ENCODE data around the gene ZDHHC5. TPM values are rescaled to one million over a fixed set of nuclear protein-coding genes. Genes with fewer than 3 reads are reported as not detected.

The ZDHHC5 gene
- total RNA-seq, 4 donors from 2014 or later = 34.0 to 49.2 (median 46.2) TPM

- Histone ChIP-seq H3K27ac (peak overlapping the region; percentile 21 to 65 (median 42)), H3K9me3 (no peaks in the 10 kb centered on the region), H3K36me3 (no peaks in the 10 kb centered on the region), H3K4me1 (peaks cover 0 to 20% of the 10 kb centered on the region in 2 donors), H3K4me3 (peak overlapping the region; percentile 55 to 76 (median 63)), H3K27me3 (peaks cover 14 to 19% (median 18%) of the 10 kb centered on the region in 3 donors)
- TF ChIP-seq POLR2A (IDR thresholded peaks at IDR 0.05) = no peak
- TF ChIP-seq, protein P1, sequence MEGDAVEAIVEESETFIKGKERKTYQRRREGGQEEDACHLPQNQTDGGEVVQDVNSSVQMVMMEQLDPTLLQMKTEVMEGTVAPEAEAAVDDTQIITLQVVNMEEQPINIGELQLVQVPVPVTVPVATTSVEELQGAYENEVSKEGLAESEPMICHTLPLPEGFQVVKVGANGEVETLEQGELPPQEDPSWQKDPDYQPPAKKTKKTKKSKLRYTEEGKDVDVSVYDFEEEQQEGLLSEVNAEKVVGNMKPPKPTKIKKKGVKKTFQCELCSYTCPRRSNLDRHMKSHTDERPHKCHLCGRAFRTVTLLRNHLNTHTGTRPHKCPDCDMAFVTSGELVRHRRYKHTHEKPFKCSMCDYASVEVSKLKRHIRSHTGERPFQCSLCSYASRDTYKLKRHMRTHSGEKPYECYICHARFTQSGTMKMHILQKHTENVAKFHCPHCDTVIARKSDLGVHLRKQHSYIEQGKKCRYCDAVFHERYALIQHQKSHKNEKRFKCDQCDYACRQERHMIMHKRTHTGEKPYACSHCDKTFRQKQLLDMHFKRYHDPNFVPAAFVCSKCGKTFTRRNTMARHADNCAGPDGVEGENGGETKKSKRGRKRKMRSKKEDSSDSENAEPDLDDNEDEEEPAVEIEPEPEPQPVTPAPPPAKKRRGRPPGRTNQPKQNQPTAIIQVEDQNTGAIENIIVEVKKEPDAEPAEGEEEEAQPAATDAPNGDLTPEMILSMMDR (IDR thresholded peaks at IDR 0.05 in 4 of 5, conservative IDR thresholded peaks at IDR 0.05 in 1 of 5) = no peak
- intact Hi-C loops (cut with DNase I; ENCODE audit: low total_unique reads) = loop anchor here (1.0 kb wide), 1 partner anchor 69 kb away; no protein-coding TSS in a partner anchor
- no peak for DNase-seq
- in situ Hi-C loops (cut with MboI; ENCODE audit: low sequenced_read_pairs in 4 of 4) = loop anchor here in 1 of 4 donors (25.0 kb wide), 2 partner anchors 176 to 301 kb away; partner anchors contain the start of genes P2RX3, RTN4RL2 and SSRP1
- peak; percentile 47 to 57 for ATAC-seq
Measured at GRCh38 chr11:57638005-57638781, 29.7 kb upstream of the ZDHHC5 start.

- ATAC-seq (no peak), DNase-seq (no peak)
- Histone ChIP-seq H3K27me3 (peaks cover 14 to 19% (median 18%) of the 10 kb centered on the region in 3 donors), H3K4me3 (peak overlapping the region; percentile 55 to 76 (median 63)), H3K36me3 (no peaks in the 10 kb centered on the region), H3K27ac (peak overlapping the region in 2 of 4 donors; percentile 21 to 22), H3K9me3 (no peaks in the 10 kb centered on the region), H3K4me1 (peaks cover 0 to 20% of the 10 kb centered on the region in 2 donors)
- intact Hi-C loops (cut with DNase I; ENCODE audit: low total_unique reads) = loop anchor here (1.0 kb wide), 1 partner anchor 70 kb away; no protein-coding TSS in a partner anchor
- TF ChIP-seq, protein P1 (IDR thresholded peaks at IDR 0.05 in 4 of 5, conservative IDR thresholded peaks at IDR 0.05 in 1 of 5) = no peak
- TF ChIP-seq POLR2A (IDR thresholded peaks at IDR 0.05) = no peak
- in situ Hi-C loops (cut with MboI; ENCODE audit: low sequenced_read_pairs in 4 of 4) = loop anchor here in 1 of 4 donors (25.0 kb wide), 2 partner anchors 177 to 302 kb away; partner anchors contain the start of genes P2RX3, RTN4RL2 and SSRP1
Measured at GRCh38 chr11:57638811-57639320, 29.0 kb upstream of the ZDHHC5 start.

DNA sequence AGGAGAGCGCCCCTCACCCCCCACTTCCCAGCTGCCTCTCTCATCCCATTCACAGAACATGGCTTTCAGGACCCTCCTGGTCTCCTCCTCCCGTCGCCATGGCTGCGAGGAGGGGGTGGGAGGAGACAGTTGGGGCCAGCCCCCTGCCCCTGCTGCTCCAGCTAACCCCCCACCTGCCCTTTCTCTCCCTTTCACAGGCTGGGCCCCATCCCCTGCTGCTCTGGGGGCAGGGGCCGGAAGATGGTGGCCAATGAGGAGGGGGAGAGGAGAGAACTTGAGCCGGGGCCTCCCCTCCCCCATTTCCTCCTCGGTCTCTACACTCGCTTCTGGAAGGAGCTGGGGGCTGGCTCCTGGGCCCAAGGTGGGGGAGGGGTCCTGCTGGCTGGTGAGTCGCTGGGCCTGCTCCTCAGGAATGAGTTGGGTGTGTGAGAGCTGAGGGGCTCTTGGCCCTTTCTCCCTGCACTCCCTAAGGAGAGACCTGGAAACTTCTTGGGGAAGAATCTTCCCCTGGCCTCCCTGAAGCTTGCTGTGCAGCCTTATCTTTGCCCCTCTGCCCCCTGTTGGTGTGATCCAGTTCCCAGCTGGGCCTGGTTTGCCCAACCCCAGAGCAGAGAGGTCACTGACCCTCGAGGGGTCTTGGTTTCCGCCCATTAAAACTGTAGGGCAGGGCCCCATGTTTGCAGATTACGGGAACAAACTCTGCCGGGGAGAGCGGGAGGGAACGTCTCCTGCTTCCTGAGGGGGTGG, 28.4 kb upstream of the ZDHHC5 start:
- intact Hi-C loops (cut with DNase I; ENCODE audit: low total_unique reads) (loop anchor here (2.0 to 5.0 kb wide), 2 partner anchors 161 to 292 kb away; no protein-coding TSS in a partner anchor), in situ Hi-C loops (cut with MboI; ENCODE audit: low sequenced_read_pairs in 4 of 4) (loop anchor here (5.0 to 25.0 kb wide), 6 partner anchors 72 to 302 kb away; partner anchors contain the start of genes UBE2L6 (in 3 of the 4), P2RX3 (in 1 of the 4), RTN4RL2 (in 1 of the 4) and SSRP1 (in 1 of the 4))
- DNase-seq (no peak), ATAC-seq (no peak)
- Histone ChIP-seq H3K27ac (peak overlapping the region in 2 of 4 donors; percentile 10 to 26), H3K9me3 (no peaks in the 10 kb centered on the region), H3K4me1 (peaks cover 3 to 22% of the 10 kb centered on the region in 2 donors), H3K4me3 (peak overlapping the region; percentile 55 to 76 (median 63)), H3K27me3 (peaks cover 14 to 19% (median 18%) of the 10 kb centered on the region in 3 donors), H3K36me3 (no peaks in the 10 kb centered on the region)
- TF ChIP-seq, protein P1 (IDR thresholded peaks at IDR 0.05 in 4 of 5, conservative IDR thresholded peaks at IDR 0.05 in 1 of 5) = no peak
- TF ChIP-seq POLR2A (IDR thresholded peaks at IDR 0.05) = no peak
